Activated CD4-positive, CD25-positive, alpha-beta regulatory T cell (primary cell): ENCODE results near the gene ISLR.

Source experiments
- DNase-seq, 4 experiments: peaks; one replicate each; lab custom pipeline; 2025; lab: John Stamatoyannopoulos, UW

Gene ISLR

GRCh38 chr15:74173380-74174218, at the start of gene ISLR:
TSS of gene ISLR (plus strand) at chr15:74173710. CDS start at chr15:74174859, 1,149 bp downstream.
- no peak for DNase-seq

- DNase-seq, result no peak
Measured at GRCh38 chr15:74124196-74124595, 49.3 kb upstream of the ISLR start.

GRCh38 chr15:74124759-74125158, 48.8 kb upstream of the ISLR start:
- no peak for DNase-seq

GRCh38 chr15:74127255-74127953, 46.1 kb upstream of the ISLR start:
- DNase-seq, result peak; percentile 70 to 84 (median 78)

DNA sequence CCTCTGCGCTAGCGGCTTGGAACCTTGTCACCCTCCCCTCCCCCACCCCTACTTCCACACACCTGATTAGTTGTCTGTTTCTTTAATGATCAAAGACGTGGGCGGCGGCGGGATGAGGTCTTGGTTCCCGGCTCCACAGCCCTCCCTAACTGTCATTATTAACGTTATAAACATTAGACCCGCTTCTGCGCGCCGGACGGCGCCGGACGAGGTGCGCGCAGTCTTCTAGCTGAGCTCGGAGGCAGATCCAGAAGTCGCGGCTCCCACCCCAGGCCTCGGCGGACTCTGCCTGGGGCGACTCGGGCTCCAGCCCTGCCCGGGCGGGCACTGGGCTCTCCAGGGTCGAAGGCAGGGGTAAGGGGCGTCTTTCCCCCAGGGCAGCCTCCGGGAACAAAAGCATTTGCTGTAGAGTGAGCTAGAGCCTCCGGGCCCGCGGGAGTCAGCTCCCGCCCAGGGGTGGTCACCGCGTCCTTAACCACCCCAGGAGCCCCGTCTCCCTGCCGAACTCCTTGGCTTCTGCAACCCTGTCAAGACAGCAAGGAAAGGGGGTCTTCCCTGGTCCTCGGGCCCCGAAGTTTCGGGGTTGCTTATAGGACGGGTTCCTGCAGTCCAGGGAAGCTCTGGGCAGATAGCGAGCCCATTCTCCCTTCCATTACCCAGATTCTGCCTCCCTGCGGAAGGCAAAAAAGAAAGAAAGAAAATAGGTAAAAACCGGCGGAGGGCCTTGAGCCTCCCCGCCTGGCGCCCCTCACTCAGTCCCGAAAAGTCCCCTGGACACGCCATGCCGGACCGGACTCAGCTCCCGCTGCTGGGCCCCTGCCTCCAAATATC, 45.3 kb upstream of the ISLR start:
- DNase-seq, result no peak

- DNase-seq, result no peak
Measured at GRCh38 chr15:74128785-74129585, 44.5 kb upstream of the ISLR start.

DNA sequence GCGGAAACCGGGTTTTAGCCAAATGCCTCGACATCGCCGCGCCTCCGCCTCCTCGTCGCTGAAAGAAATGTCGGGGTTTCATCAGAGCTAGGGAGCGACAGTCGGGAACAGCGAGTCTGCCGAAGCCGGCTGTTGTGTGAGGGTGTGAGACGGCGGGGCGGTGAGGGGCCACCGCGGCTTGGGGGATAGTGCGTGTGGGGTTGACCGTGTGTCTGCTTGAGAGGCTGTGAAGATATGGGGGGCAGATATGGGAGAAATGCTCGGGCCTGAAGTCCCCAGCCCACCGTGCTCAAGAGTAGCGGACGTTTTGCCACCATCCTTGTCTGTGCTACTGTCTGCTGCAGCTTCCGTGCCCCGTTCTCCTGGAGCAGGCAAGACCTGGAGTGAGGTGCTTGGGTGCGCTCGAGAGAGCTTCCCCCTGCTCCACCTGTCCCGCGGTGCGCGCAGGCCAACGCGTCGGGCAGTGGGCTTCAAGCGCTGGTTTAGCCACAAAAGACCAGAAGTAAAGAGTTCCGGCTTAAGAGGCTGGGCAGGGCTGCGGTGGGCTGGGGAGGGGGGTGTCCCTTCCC, 43.8 kb upstream of the ISLR start:
- DNase-seq, result no peak

DNA sequence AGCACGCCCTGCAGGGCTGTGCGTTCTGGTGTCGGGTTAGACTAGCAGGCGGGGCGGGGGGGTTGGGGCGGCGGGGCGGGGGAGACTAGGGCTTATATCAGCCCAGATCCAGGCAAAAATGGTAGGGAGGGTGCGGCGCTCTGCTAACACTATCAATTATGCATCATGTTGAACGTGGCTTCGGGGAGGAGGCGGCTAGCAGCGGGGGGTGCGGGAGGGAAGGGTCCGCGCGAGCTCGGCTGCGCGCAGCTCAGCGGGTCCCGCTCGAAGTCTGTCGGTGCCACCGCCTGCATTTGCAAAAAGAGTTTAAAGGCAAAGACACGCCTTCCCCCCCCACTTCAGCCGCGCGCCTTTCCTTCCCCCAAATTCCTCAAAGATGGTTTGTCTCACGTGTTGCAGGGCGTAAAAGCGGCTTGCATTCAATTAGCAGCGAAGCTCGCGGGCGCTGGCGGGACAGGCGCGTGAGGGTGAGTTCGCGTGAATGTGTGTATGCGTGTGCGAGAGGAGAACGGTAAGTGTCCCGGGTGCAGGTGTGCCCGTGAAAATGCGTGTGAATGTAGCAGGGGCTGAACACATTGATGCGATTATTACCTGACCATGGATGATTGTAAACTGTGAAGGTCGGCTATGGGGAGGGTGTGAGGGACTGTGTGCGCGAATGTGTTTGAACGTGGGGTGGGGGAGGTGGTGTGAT, 43.2 kb upstream of the ISLR start, which contains the start of gene ISLR2:
Gene ISLR2, plus strand, starts transcription at position 432 of the 694 bp plus-strand sequence. CDS start 2,169 bp downstream, outside the sequence.
- no peak for DNase-seq

GRCh38 chr15:74130849-74131627, 42.5 kb upstream of the ISLR start:
- DNase-seq, result no peak

- no peak for DNase-seq
Measured at GRCh38 chr15:74131628-74132413, 41.7 kb upstream of the ISLR start.

- no peak for DNase-seq
Measured at GRCh38 chr15:74132681-74133651, 40.5 kb upstream of the ISLR start.

DNA sequence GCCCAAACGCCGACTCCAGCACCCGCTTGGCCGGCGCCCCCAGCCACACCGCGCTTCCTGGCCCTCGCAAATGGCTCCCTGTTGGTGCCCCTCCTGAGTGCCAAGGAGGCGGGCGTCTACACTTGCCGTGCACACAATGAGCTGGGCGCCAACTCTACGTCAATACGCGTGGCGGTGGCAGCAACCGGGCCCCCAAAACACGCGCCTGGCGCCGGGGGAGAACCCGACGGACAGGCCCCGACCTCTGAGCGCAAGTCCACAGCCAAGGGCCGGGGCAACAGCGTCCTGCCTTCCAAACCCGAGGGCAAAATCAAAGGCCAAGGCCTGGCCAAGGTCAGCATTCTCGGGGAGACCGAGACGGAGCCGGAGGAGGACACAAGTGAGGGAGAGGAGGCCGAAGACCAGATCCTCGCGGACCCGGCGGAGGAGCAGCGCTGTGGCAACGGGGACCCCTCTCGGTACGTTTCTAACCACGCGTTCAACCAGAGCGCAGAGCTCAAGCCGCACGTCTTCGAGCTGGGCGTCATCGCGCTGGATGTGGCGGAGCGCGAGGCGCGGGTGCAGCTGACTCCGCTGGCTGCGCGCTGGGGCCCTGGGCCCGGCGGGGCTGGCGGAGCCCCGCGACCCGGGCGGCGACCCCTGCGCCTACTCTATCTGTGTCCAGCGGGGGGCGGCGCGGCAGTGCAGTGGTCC, 39.7 kb upstream of the ISLR start:
- no peak for DNase-seq

GRCh38 chr15:74134387-74135027, 39.0 kb upstream of the ISLR start:
- no peak for DNase-seq

DNA sequence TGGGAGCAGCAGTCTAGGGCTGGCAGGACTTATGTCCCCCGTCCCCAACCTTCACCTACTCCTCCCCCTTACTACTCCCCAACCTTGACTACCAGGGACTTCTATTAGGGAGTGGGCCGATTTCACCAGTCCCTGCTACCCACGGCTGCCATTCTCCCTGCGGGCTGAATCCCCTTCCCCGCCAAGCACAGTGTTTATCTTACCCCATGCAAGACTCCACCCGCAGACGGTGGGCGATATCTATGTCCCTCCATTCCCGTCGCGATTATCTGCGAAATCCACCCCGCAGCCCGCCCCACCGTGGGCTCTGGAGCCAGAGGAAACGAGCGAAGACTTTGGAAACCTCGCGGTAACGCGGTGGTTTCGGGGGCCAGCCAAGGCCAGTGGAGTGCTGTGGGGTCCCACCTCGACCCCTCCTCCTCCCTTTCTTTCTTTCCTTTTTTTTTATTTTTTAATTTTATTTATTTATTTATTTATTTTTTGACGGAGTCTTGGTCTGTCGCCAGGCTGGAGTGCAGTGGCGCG, 38.4 kb upstream of the ISLR start:
- no peak for DNase-seq

- DNase-seq, result no peak
Measured at GRCh38 chr15:74136540-74136813, 37.0 kb upstream of the ISLR start.

GRCh38 chr15:74136814-74137536, 36.5 kb upstream of the ISLR start:
- DNase-seq, result no peak
